ENCODE measurements around the gene LCN10.
A peak's percentile ranks its signal among the peaks of the same experiment; 100 is the strongest.

Gene LCN10

DNA sequence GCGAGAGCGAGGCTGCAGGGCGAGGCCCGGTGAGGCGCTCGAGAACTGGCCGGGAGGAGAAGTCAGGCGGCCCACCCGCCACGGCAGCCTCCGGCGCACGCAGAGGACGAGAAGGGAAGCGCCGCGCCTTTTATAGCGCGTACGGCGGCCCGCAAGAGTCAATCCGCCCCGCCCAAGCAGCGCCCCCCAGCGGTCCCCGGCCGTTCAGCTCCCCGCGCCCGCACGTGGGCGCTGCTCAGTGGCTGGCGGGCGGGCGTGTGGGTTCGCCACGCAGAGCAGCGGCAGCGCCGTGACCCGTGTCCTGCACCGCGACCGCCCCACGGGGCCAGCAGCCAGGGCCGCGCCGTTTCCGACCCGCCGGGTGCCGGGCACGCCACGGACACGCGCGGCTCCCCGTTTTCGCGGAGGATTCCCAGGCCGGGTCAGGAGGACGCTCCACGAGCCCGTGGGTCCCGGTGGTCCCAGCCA, 14.6 kb downstream of the LCN10 start:
- Histone ChIP-seq H3K9ac (ENCODE audit: low read depth, low read length) (peak overlapping the region; percentile 92), H3K27me3 (ENCODE audit: control insufficient read depth, insufficient read depth, low read length) (peaks cover 7% of the 10 kb centered on the region), H3K36me3 (ENCODE audit: control insufficient read depth, insufficient read depth, low read length) (peaks cover 34% of the 10 kb centered on the region), H3K9me3 (ENCODE audit: control insufficient read depth, insufficient read depth, low read length) (no peaks in the 10 kb centered on the region), H3K4me1 (ENCODE audit: control insufficient read depth, insufficient read depth, low read length) (peaks cover 10% of the 10 kb centered on the region), H3K4me3 (ENCODE audit: low read depth, low read length) (peak overlapping the region; percentile 80)

DNA sequence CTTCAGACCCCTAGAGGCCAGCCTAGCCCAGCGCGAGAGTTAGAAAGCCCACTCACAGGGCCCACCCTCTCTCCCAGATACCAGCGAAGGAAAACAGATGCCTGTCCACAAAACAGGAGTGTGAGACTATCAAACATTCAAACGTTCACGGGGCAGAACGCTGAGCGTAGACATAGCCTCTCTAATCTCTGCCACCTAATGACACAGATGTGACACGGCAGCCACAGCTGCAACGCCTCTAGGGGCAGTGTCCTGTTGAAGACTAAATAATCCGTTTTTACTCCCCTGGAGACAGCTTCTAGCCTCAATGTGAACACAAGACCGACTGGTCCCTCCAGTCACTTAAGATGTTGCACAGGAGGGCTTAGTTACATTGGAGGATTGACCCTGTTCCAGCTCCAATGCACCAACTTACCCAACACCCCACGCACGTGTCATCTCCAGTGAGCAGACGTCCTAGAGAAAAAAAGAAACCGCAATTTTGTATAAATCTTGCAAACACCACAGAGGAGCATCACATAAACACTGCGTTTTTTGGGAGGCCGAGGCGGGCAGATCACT, 16.0 kb downstream of the LCN10 start:
- Histone ChIP-seq H3K4me3 (ENCODE audit: low read depth, low read length) (peak overlapping the region; percentile 80), H3K4me1 (ENCODE audit: control insufficient read depth, insufficient read depth, low read length) (peaks cover 10% of the 10 kb centered on the region), H3K36me3 (ENCODE audit: control insufficient read depth, insufficient read depth, low read length) (peaks cover 46% of the 10 kb centered on the region), H3K27me3 (ENCODE audit: control insufficient read depth, insufficient read depth, low read length) (peaks cover 7% of the 10 kb centered on the region), H3K9me3 (ENCODE audit: control insufficient read depth, insufficient read depth, low read length) (no peaks in the 10 kb centered on the region), H3K9ac (ENCODE audit: low read depth, low read length) (peak overlapping the region; percentile 92)

DNA sequence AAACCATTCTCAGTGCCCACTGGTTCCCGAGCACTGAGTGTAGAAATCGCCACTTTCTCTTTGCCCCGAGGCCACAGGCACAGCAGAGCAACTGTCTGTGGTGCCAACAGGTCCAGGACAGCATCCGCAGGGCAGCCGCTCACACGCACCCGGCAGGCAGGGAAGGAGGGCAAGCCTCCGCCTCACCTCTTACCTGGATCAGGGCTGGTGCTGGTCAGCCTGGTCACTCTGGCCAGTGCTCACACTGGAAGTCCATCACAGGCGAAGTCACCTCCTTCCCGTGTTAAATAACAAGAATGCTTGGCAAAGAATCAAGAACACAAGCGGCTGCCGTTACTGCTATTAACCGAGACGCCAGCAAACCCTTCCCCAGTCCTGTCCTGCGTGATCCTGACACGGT, 16.6 kb downstream of the LCN10 start:
- Histone ChIP-seq H3K4me3 (ENCODE audit: low read depth, low read length) (peak overlapping the region; percentile 80), H3K9me3 (ENCODE audit: control insufficient read depth, insufficient read depth, low read length) (no peaks in the 10 kb centered on the region), H3K27me3 (ENCODE audit: control insufficient read depth, insufficient read depth, low read length) (peaks cover 7% of the 10 kb centered on the region), H3K4me1 (ENCODE audit: control insufficient read depth, insufficient read depth, low read length) (peaks cover 10% of the 10 kb centered on the region), H3K9ac (ENCODE audit: low read depth, low read length) (no peak overlapping the region), H3K36me3 (ENCODE audit: control insufficient read depth, insufficient read depth, low read length) (peaks cover 50% of the 10 kb centered on the region)

DNA sequence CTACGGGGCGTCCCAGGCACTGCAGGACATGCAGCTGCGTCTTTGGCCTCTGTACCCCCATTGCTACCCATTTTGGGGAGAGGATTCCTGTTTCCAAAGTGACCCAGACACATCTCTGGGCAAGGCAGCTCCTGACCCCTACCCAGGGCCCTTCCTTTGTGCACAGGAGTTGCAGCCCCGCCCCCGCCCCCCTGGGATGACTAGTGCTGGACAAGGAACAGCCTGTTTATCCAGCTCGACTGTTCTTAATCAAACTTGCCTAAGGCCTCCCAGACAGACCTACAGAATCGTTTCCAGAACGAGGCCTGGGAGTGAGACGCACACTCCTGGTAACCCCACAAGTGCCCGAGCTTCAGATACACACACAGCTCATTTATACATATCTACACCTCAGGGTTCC, 17.1 kb downstream of the LCN10 start:
- H3K4me3 ChIP-seq (ENCODE audit: low read depth, low read length) = peak overlapping the region; percentile 80

DNA sequence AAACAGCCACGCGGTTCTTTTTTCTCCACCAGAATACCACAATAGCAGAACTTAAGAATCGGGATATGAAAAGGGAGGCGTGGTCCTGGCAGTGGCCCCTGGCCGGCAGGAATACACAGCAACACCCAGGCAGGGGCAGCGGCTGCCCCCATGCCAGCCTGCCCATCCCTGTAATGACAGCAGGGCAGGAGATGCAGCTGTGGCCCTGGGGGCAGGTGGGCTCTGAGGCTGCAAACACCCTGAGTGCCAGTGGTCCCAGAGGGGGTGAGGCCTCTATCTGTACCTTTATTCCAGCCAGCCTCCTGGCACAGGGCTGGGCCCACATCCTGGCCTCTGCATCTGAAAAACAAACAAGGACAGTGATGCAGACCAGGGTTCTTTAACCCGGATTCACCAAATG, 18.0 kb downstream of the LCN10 start:
- H3K9ac ChIP-seq (ENCODE audit: low read depth, low read length) = no peak overlapping the region

More for the DNA sequence above, 17.1 kb downstream of the LCN10 start:
- Histone ChIP-seq H3K9me3 (ENCODE audit: control insufficient read depth, insufficient read depth, low read length) (no peaks in the 10 kb centered on the region), H3K27me3 (ENCODE audit: control insufficient read depth, insufficient read depth, low read length) (peaks cover 7% of the 10 kb centered on the region), H3K9ac (ENCODE audit: low read depth, low read length) (no peak overlapping the region), H3K4me1 (ENCODE audit: control insufficient read depth, insufficient read depth, low read length) (peaks cover 10% of the 10 kb centered on the region), H3K36me3 (ENCODE audit: control insufficient read depth, insufficient read depth, low read length) (peaks cover 50% of the 10 kb centered on the region)

GRCh38 chr9:136723989-136724388, 18.8 kb downstream of the LCN10 start:
- no peaks in the 10 kb centered on the region for H3K9me3 ChIP-seq (ENCODE audit: control insufficient read depth, insufficient read depth, low read length)
- H3K27me3 ChIP-seq (ENCODE audit: control insufficient read depth, insufficient read depth, low read length) = peaks cover 2% of the 10 kb centered on the region
- no peak overlapping the region for H3K4me3 ChIP-seq (ENCODE audit: low read depth, low read length)
- no peak overlapping the region for H3K9ac ChIP-seq (ENCODE audit: low read depth, low read length)
- peaks cover 10% of the 10 kb centered on the region for H3K4me1 ChIP-seq (ENCODE audit: control insufficient read depth, insufficient read depth, low read length)
- peaks cover 50% of the 10 kb centered on the region for H3K36me3 ChIP-seq (ENCODE audit: control insufficient read depth, insufficient read depth, low read length)

More for the DNA sequence above, 18.0 kb downstream of the LCN10 start:
- Histone ChIP-seq H3K4me1 (ENCODE audit: control insufficient read depth, insufficient read depth, low read length) (peaks cover 10% of the 10 kb centered on the region), H3K36me3 (ENCODE audit: control insufficient read depth, insufficient read depth, low read length) (peaks cover 50% of the 10 kb centered on the region), H3K4me3 (ENCODE audit: low read depth, low read length) (no peak overlapping the region), H3K9me3 (ENCODE audit: control insufficient read depth, insufficient read depth, low read length) (no peaks in the 10 kb centered on the region), H3K27me3 (ENCODE audit: control insufficient read depth, insufficient read depth, low read length) (peaks cover 7% of the 10 kb centered on the region)

GRCh38 chr9:136723362-136723976, 19.3 kb downstream of the LCN10 start:
- Histone ChIP-seq H3K27me3 (ENCODE audit: control insufficient read depth, insufficient read depth, low read length) (no peaks in the 10 kb centered on the region), H3K36me3 (ENCODE audit: control insufficient read depth, insufficient read depth, low read length) (peaks cover 51% of the 10 kb centered on the region), H3K4me3 (ENCODE audit: low read depth, low read length) (no peak overlapping the region), H3K9ac (ENCODE audit: low read depth, low read length) (no peak overlapping the region), H3K9me3 (ENCODE audit: control insufficient read depth, insufficient read depth, low read length) (no peaks in the 10 kb centered on the region), H3K4me1 (ENCODE audit: control insufficient read depth, insufficient read depth, low read length) (peaks cover 10% of the 10 kb centered on the region)

DNA sequence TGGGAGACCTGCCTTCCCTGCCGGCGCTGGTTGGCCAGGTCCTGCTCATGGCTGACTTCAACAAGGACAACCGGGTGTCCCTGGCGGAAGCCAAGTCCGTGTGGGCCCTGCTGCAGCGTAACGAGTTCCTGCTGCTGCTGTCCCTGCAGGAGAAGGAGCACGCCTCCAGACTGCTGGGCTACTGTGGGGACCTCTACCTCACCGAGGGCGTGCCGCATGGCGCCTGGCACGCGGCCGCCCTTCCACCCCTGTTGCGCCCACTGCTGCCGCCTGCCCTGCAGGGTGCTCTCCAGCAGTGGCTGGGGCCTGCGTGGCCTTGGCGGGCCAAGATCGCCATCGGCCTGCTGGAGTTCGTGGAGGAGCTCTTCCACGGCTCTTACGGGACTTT, 19.8 kb downstream of the LCN10 start:
- Histone ChIP-seq H3K4me1 (ENCODE audit: control insufficient read depth, insufficient read depth, low read length) (peaks cover 10% of the 10 kb centered on the region), H3K36me3 (ENCODE audit: control insufficient read depth, insufficient read depth, low read length) (peaks cover 54% of the 10 kb centered on the region), H3K9me3 (ENCODE audit: control insufficient read depth, insufficient read depth, low read length) (no peaks in the 10 kb centered on the region), H3K4me3 (ENCODE audit: low read depth, low read length) (no peak overlapping the region), H3K9ac (ENCODE audit: low read depth, low read length) (no peak overlapping the region), H3K27me3 (ENCODE audit: control insufficient read depth, insufficient read depth, low read length) (no peaks in the 10 kb centered on the region)

DNA sequence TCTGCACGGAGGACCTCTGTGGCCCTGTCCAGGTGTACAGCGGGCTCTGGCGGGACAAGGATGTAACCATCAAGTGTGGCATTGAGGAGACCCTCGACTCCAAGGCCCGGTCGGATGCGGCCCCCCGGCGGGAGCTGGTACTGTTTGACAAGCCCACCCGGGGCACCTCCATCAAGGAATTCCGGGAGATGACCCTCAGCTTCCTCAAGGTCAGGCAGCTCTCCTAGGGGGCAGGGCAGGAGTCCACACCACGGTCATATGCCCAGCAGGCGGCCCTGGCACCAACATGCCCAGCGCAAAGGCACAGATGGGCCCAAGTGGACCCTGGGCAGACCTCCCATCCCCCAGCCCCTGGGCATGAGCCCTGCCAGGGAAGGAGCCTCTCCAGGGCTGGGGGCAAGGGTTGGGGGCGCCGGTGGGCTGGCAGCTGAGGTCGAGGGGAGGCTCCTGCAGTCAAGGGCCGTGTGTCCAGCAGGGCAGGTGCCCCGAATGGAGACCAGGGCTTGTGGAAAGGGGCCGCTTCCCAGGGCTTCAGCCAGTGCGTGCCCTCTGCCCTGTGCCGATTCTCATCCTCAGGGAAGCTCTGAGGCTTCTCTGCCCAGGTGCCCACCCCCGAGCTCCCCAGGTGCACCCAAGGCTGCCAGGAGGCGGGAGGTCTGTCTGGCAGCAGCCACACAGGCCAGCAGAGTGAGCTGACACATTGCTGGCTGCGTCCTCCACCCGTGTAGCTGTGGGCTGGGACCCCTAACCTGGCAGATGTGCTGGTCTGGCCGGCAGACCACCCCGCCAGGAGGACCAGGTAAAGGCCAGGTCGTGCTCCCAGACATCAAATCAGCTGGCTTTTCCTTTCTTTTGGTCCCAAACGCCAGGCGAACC, 20.4 kb downstream of the LCN10 start:
- Histone ChIP-seq H3K27me3 (ENCODE audit: control insufficient read depth, insufficient read depth, low read length) (no peaks in the 10 kb centered on the region), H3K9ac (ENCODE audit: low read depth, low read length) (no peak overlapping the region), H3K9me3 (ENCODE audit: control insufficient read depth, insufficient read depth, low read length) (no peaks in the 10 kb centered on the region), H3K4me3 (ENCODE audit: low read depth, low read length) (no peak overlapping the region), H3K36me3 (ENCODE audit: control insufficient read depth, insufficient read depth, low read length) (peaks cover 54% of the 10 kb centered on the region), H3K4me1 (ENCODE audit: control insufficient read depth, insufficient read depth, low read length) (peaks cover 10% of the 10 kb centered on the region)

GRCh38 chr9:136721339-136722092, 21.2 kb downstream of the LCN10 start:
- Histone ChIP-seq H3K27me3 (ENCODE audit: control insufficient read depth, insufficient read depth, low read length) (no peaks in the 10 kb centered on the region), H3K4me3 (ENCODE audit: low read depth, low read length) (no peak overlapping the region), H3K9me3 (ENCODE audit: control insufficient read depth, insufficient read depth, low read length) (no peaks in the 10 kb centered on the region), H3K36me3 (ENCODE audit: control insufficient read depth, insufficient read depth, low read length) (peaks cover 52% of the 10 kb centered on the region), H3K4me1 (ENCODE audit: control insufficient read depth, insufficient read depth, low read length) (peaks cover 6% of the 10 kb centered on the region), H3K9ac (ENCODE audit: low read depth, low read length) (no peak overlapping the region)

GRCh38 chr9:136720898-136721338, 21.8 kb downstream of the LCN10 start:
- Histone ChIP-seq H3K36me3 (ENCODE audit: control insufficient read depth, insufficient read depth, low read length) (peaks cover 46% of the 10 kb centered on the region), H3K27me3 (ENCODE audit: control insufficient read depth, insufficient read depth, low read length) (no peaks in the 10 kb centered on the region)

More at GRCh38 chr9:136720898-136721338, 21.8 kb downstream of the LCN10 start:
- no peak overlapping the region for H3K9ac ChIP-seq (ENCODE audit: low read depth, low read length)
- H3K4me1 ChIP-seq (ENCODE audit: control insufficient read depth, insufficient read depth, low read length) = peaks cover 2% of the 10 kb centered on the region
- H3K9me3 ChIP-seq (ENCODE audit: control insufficient read depth, insufficient read depth, low read length) = no peaks in the 10 kb centered on the region
- no peak overlapping the region for H3K4me3 ChIP-seq (ENCODE audit: low read depth, low read length)

Data from iPS-15b (cell line).